Measurements from ENCODE around the gene SPOUT1. TPM values are rescaled to one million over a fixed set of nuclear protein-coding genes. Genes with fewer than 3 reads are reported as not detected.
A peak's percentile ranks its signal among the peaks of the same experiment; 100 is the strongest.

Gene SPOUT1
- total and polyA plus RNA-seq, 10 of the 15 experiments (the other 5 are each of a cell fraction or from before 2014, with no cell fraction given) = 5.7 to 95.0 (median 40.6) TPM

GRCh38 chr9:128818839-128819715 lies 10.5 kb downstream of the SPOUT1 start:
- FAIRE-seq (no peak), ATAC-seq (peak; percentile 27)
- no TSS peak for BruUV-seq (replicated peaks)
- TF ChIP-seq HDAC6 (IDR thresholded peaks at IDR 0.05; ENCODE audit: unreplicated experiment) = peak; percentile 44
- TF ChIP-seq CREB1 (IDR thresholded peaks at IDR 0.05; ENCODE audit: low read depth) = no peak
- no peak for TF ChIP-seq NFIC (IDR thresholded peaks at IDR 0.05; ENCODE audit: low read depth, low read length)
- no peak for TF ChIP-seq ZSCAN29 (IDR thresholded peaks at IDR 0.05)
- no peak for TF ChIP-seq MTA3 (IDR thresholded peaks at IDR 0.05; ENCODE audit: borderline replicate concordance, low read length)
- TF ChIP-seq CUX1 (IDR thresholded peaks at IDR 0.05; ENCODE audit: insufficient replicate concordance, low read depth, low read length) = no peak
- no peak for TF ChIP-seq SREBF2 (IDR thresholded peaks at IDR 0.05; ENCODE audit: low read length)
- TF ChIP-seq GATAD2B (conservative IDR thresholded peaks at IDR 0.05; ENCODE audit: low read depth) = peak; percentile 86
- no peak for TF ChIP-seq EP300 (IDR thresholded peaks at IDR 0.05; ENCODE audit: borderline replicate concordance in 1 of 2, control insufficient read depth in 1 of 2, low read depth in 2 of 2, low read length in 2 of 2)
- peak in 1 of 3 experiments; percentile 9; a peak in 1 of 6 replicates for TF ChIP-seq CTCF (IDR thresholded peaks at IDR 0.05 in 2 of 3, conservative IDR thresholded peaks at IDR 0.05 in 1 of 3; ENCODE audit: control insufficient read depth in 2 of 3, extremely low read depth in 1 of 3, insufficient read depth in 1 of 3, low read depth in 3 of 3, low read length in 3 of 3)
- no peak for TF ChIP-seq JUNB (IDR thresholded peaks at IDR 0.05)
- TF ChIP-seq BHLHE40 (IDR thresholded peaks at IDR 0.05; ENCODE audit: borderline replicate concordance in 1 of 2, low read depth in 2 of 2, low read length in 1 of 2) = peak in 1 of 2 experiments; percentile 58; a peak in 2 of 4 replicates
- TF ChIP-seq IKZF1 (conservative IDR thresholded peaks at IDR 0.05) = peak; percentile 48; the same call in 1 of the 2 replicates
- peak; percentile 62; the same call in 1 of the 2 replicates for TF ChIP-seq BACH1 (IDR thresholded peaks at IDR 0.05; ENCODE audit: borderline replicate concordance)

More at GRCh38 chr9:128818839-128819715, 10.5 kb downstream of the SPOUT1 start:
- peak overlapping the region; percentile 92 for H2AFZ ChIP-seq (ENCODE audit: control insufficient read depth, low read depth, low read length)
- H3K9ac ChIP-seq (ENCODE audit: control insufficient read depth, insufficient read depth, low read length) = peak overlapping the region; percentile 45; the same call in 1 of the 2 replicates
- 0 out of 2 replicates have a peak overlapping the region, but pooled peaks have one; percentile 5 for H3K27ac ChIP-seq (ENCODE audit: control insufficient read depth, insufficient read depth)
- in situ Hi-C loops (cut with MboI) (no loop called here), intact Hi-C loops (cut with micrococcal nuclease; ENCODE audit: unreplicated experiment) (loop anchor here (10.0 kb wide), 1 partner anchor 174 kb away; no protein-coding TSS in a partner anchor)
- ChIA-PET POLR2A (interaction anchor here (0.6 to 2.5 kb wide), 8 partner anchors 9 to 268 kb away, joined by 3 to 15 read pairs (median 4); partner anchors contain the start of genes SPOUT1 and ZDHHC12), SMC1A (ENCODE audit: uncharacterized antibody, unreplicated experiment) (interaction anchor here (0.7 to 1.8 kb wide), 5 partner anchors 9 to 380 kb away, joined by 3 to 8 read pairs (median 4); partner anchors contain the start of gene SPOUT1), RAD21 (ENCODE audit: unreplicated experiment) (interaction anchor here (0.7 to 1.8 kb wide), 17 partner anchors 7 to 448 kb away, joined by 3 to 12 read pairs (median 3); partner anchors contain the start of genes KYAT1, MIGA2, ODF2 and PKN3), CTCF (interaction anchor here (0.6 to 3.3 kb wide), 27 partner anchors 8 to 448 kb away, joined by 3 to 29 read pairs (median 4); partner anchors contain the start of genes SPOUT1, URM1 and ZDHHC12)
- no peaks in the 10 kb centered on the region for H3K27me3 ChIP-seq (replicated peaks in 1 of 2; ENCODE audit: control insufficient read depth in 2 of 2, insufficient read depth in 2 of 2, low read length in 1 of 2)
- DNase-seq (ENCODE audit: low read depth, low spot score) = no peak
- H3K79me2 ChIP-seq (ENCODE audit: control insufficient read depth, insufficient read depth, low read length) = peaks cover 3% of the 10 kb centered on the region; the same call in 1 of the 2 replicates
- H4K20me1 ChIP-seq (ENCODE audit: control insufficient read depth, insufficient read depth) = no peaks in the 10 kb centered on the region
- 9% methylated on average over 88 of the region's 90 CpGs for WGBS (ENCODE audit: insufficient coverage, insufficient replicate concordance, low lambda C conversion rate, missing lambda C conversion rate)
- peaks cover 7% of the 10 kb centered on the region; the same call in 1 of the 2 replicates for H3K4me1 ChIP-seq (ENCODE audit: control insufficient read depth, insufficient read depth, low read length)
- H3K9me3 ChIP-seq (replicated peaks; ENCODE audit: control insufficient read depth, insufficient read depth, low read length) = no peaks in the 10 kb centered on the region
- H3K4me2 ChIP-seq (ENCODE audit: control insufficient read depth, insufficient read depth) = peak overlapping the region; percentile 97
- peak overlapping the region; percentile 60 for H3K4me3 ChIP-seq
- H3K36me3 ChIP-seq (ENCODE audit: control insufficient read depth in 2 of 2, insufficient read depth in 2 of 2, low read length in 1 of 2) = peaks cover 10 to 11% of the 10 kb centered on the region in 2 experiments; a peak in 3 of 4 replicates

Data from GM12878 (cell line).